Choroid plexus epithelial cell (primary cell): ENCODE measurements around the gene SMC6.

ENCODE experiments used
- DNase-seq: peaks from one replicate; pipeline ENCODE4 v3.0.0-alpha.2; 2010; ENCODE audit warnings: low read depth
- H3K4me3 ChIP-seq: 2 replicates; pipeline ENCODE4 v1.5.1; 2011; ENCODE audit warnings: low read depth, mild to moderate bottlenecking, control low read depth, low read length, moderate library complexity
- TF ChIP-seq, protein P1 (sequence below): conservative IDR thresholded peaks from 2 replicates; pipeline ENCODE4 v1.5.1; 2011; ENCODE audit warnings: low read depth, mild to moderate bottlenecking, control low read depth, inconsistent platforms, low read length, moderate library complexity

Gene SMC6

DNA sequence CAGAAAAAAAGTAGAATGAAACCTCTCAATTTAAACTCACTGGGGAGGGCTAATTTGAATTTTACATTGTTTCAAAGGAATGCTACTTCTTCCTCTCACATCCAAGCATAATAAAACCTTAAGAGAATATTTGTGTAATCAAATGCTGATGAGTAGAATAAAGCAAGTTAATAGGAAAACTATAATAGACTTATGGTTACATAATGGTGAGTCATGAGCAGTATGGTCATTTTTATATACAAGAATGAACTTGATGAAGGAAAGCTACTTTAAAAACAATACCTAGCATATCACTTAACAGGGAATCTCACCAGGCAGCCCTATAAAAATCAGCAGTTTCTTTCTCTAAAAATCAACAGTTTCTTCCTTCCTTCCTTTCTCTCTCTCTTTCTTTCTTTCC lies 132.8 kb downstream of the SMC6 start:
- TF ChIP-seq, protein P1, sequence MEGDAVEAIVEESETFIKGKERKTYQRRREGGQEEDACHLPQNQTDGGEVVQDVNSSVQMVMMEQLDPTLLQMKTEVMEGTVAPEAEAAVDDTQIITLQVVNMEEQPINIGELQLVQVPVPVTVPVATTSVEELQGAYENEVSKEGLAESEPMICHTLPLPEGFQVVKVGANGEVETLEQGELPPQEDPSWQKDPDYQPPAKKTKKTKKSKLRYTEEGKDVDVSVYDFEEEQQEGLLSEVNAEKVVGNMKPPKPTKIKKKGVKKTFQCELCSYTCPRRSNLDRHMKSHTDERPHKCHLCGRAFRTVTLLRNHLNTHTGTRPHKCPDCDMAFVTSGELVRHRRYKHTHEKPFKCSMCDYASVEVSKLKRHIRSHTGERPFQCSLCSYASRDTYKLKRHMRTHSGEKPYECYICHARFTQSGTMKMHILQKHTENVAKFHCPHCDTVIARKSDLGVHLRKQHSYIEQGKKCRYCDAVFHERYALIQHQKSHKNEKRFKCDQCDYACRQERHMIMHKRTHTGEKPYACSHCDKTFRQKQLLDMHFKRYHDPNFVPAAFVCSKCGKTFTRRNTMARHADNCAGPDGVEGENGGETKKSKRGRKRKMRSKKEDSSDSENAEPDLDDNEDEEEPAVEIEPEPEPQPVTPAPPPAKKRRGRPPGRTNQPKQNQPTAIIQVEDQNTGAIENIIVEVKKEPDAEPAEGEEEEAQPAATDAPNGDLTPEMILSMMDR: no peak
- DNase-seq: peak; percentile 45
- no peak overlapping the region for H3K4me3 ChIP-seq

DNA sequence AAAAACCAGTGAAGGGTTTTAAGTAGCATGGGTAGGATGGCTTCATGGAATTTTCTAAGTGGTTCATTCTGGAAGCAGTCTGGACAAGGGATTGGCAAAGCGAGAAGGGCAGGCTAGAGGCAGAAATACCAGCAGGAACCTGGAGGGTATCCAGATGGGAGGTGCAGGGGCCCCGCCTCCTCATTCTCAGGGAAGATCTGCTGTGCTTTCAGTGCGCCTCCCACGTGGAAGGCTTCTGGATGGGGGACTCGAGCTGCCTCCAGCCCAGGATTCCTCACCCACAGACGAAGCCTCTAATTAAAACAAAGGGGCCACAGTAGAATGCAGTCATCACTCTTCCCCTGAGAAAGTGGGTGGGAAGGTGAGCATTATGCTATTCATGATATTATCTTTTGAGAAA lies 133.3 kb downstream of the SMC6 start:
- TF ChIP-seq, protein P1: no peak
- no peak overlapping the region for H3K4me3 ChIP-seq
- DNase-seq: peak; percentile 22

DNA sequence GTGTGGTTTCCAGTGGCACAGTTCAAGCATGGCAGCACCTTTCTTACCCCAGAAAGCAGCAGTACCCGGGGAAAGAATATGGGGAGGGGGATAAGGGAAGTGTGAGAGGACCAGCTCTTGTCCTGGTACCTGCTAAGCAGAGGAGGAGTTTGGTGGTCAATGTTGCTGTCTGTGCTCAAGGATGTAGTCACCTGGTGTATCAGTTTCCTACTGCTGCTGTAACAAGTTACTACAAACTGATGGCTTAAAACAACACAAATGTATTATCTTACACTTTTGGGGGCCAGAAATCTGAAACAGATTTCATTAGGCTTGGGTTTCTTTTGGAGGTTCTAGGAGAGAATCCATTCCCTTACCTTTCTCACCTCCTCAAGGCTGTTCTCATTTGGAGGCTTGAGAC lies 135.7 kb downstream of the SMC6 start:
- no peak overlapping the region for H3K4me3 ChIP-seq
- TF ChIP-seq, protein P1: no peak
- no peak for DNase-seq

DNA sequence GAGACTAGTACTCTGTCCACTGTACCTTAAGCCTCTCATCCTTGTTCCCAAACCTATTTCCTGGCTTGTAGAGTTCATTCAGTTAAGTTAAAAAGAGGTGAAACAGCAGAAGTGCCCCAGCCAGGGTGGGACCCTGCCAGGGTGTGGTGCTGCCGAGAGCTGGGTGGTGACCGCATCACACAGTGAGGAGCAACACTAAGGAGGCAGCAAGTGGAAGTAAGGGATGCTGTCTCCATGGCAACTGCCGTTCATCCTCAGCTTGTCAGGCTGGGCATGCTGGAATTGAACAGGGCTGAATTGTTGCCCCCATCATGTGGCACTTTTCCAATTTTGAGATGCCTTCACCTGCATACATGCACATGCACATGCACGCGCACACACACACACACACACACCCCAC lies 136.1 kb downstream of the SMC6 start:
- DNase-seq: no peak
- no peak overlapping the region for H3K4me3 ChIP-seq
- TF ChIP-seq, protein P1: no peak

DNA sequence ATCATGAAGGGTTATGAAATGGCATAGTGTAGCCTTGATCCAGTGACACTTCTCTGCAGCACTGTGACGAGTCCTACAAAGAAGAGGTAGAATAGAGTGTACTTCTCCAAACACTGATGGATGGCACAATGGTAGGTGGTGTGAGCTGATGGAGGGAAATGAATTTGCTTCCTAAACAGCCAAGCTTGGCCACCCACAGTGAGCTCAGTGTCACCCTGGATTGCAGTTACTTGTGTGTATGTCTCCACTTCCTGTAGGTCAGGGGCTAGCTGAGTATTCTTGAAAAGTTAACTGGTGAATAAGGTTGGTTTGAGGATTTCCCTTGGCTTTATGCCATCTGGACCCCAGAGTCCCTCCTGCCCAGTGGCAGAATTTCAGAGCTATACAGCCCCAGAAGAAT lies 137.2 kb downstream of the SMC6 start:
- DNase-seq: no peak
- TF ChIP-seq, protein P1: no peak
- no peak overlapping the region for H3K4me3 ChIP-seq

DNA sequence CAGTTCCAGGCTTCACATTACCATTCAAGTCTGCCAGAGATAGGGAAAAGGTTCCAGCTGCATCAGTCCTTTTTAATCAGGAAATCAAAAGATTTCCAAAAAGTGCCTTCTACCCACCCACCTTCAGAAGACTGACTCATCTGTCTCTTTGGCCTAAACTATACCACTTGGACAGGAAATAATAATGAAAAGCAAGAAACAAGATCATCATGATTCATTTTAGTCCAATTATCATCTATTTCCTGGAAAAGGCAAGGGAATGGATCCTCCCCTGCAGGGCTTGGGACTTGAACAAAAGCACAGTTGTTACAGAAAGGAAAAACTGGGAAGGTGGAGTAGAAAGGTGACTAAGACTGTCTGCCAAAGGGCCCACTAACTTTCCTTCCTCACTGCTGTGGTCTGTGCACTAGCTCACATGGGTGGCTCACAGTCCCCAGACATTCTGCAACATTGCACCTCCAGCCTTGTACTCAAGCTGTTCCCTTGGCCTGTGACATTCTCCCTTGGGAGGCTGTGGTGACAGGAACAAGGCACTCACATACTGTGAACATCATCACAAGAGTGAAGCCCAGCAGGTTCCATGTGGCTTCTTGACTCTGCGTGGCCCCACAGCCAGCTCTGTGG lies 137.8 kb downstream of the SMC6 start:
- peak; percentile 23 for DNase-seq
- no peak overlapping the region for H3K4me3 ChIP-seq
- TF ChIP-seq, protein P1: no peak

DNA sequence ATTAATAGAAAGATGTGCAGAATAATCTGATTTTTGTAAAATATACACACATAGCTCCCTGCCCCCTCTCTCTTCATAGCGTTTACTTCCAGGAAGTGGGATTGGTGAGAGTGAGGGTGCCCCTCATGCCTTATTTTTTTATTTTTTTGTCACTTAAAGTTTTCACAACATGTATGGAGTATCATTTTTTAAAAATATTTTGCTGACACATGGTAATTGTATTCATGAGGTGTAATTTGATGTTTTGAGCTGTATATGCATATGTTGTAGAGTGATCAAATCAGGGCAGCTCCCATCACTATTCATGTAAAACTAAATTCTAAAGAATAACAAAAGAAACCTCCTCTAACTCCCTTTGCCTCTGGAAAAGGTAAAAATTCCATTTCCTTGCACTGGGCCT lies 138.5 kb downstream of the SMC6 start:
- TF ChIP-seq, protein P1: no peak
- no peak for DNase-seq
- H3K4me3 ChIP-seq: no peak overlapping the region
